GM12891 (cell line): ENCODE measurements around the gene ERAS.
"Not testable (repeated sequence)": the region's sequence is repeated elsewhere in the genome, so short reads cannot be mapped to it uniquely, and the experiment has no call there.

Experiments used
- POLR2A ChIP-seq: IDR thresholded peaks from 2 replicates; pipeline ENCODE4 v1.6.1; 2011; ENCODE audit warnings: low read depth, low read length, control low read depth
- POU2F2 ChIP-seq: IDR thresholded peaks from 2 replicates; pipeline ENCODE4 v1.6.1; 2011; ENCODE audit warnings: low read depth, mild to moderate bottlenecking, control low read depth, low read length, moderate library complexity

GRCh38 chrX:48853494-48853893 is 27.2 kb downstream of the ERAS start:
- not testable (repeated sequence) for TF ChIP-seq POU2F2, POLR2A
